Glomerular visceral epithelial cell (primary cell): ENCODE results near the gene CIAO2B.

ENCODE experiments used
- DNase-seq: peaks from one replicate; pipeline ENCODE4 v3.0.0-alpha.2; 2016; ENCODE audit errors: extremely low spot score

Gene CIAO2B

GRCh38 chr16:66886321-66886720 is 47.9 kb downstream of the CIAO2B start:
- no peak for DNase-seq

- no peak for DNase-seq
These were observed 48.7 kb downstream of the CIAO2B start for GRCh38 chr16:66885491-66885890.

GRCh38 chr16:66882702-66883101 is 51.5 kb downstream of the CIAO2B start:
- DNase-seq: no peak
